Stomach smooth muscle (tissue), 2 donors: Measurements from ENCODE around the gene ABHD15.
A peak's percentile ranks its signal among the peaks of the same experiment; 100 is the strongest.

Experiments used
- H3K27ac ChIP-seq: one replicate; pipeline ENCODE4 v1.7.0; 2013; ENCODE audit warnings: mild to moderate bottlenecking, low read length, inconsistent platforms
- H3K27me3 ChIP-seq, 2 donors: one replicate each; pipeline ENCODE4 v1.7.0; 2013; ENCODE audit warnings: low read length in 2 of 2; ENCODE audit not compliant: insufficient read depth in 2 of 2, control insufficient read depth in 1 of 2
- H3K36me3 ChIP-seq, 2 donors: one replicate each; pipeline ENCODE4 v1.7.0; 2013; ENCODE audit warnings: low read length in 2 of 2; ENCODE audit not compliant: control insufficient read depth in 2 of 2, insufficient read depth in 2 of 2
- H3K4me1 ChIP-seq: one replicate; pipeline ENCODE4 v1.7.0; 2013; ENCODE audit warnings: low read length; ENCODE audit not compliant: control insufficient read depth, insufficient read depth
- H3K4me3 ChIP-seq, 2 donors: one replicate each; pipeline ENCODE4 v1.7.0; 2013; ENCODE audit warnings: low read length in 2 of 2
- H3K9ac ChIP-seq, 2 donors: one replicate each; pipeline ENCODE4 v1.7.0; 2013; ENCODE audit warnings: low read length in 2 of 2, mild to moderate bottlenecking in 1 of 2
- H3K9me3 ChIP-seq, 2 donors: one replicate each; pipeline ENCODE4 v1.7.0; 2013; ENCODE audit warnings: low read length in 2 of 2; ENCODE audit not compliant: control insufficient read depth in 2 of 2
- donor health status: healthy.
- donor health status: Pancreatic carcinoma.

ABHD15 gene

GRCh38 chr17:29587591-29587990 is 20.8 kb upstream of the ABHD15 start:
- peak overlapping the region; percentile 81 to 88 for H3K4me3 ChIP-seq

DNA sequence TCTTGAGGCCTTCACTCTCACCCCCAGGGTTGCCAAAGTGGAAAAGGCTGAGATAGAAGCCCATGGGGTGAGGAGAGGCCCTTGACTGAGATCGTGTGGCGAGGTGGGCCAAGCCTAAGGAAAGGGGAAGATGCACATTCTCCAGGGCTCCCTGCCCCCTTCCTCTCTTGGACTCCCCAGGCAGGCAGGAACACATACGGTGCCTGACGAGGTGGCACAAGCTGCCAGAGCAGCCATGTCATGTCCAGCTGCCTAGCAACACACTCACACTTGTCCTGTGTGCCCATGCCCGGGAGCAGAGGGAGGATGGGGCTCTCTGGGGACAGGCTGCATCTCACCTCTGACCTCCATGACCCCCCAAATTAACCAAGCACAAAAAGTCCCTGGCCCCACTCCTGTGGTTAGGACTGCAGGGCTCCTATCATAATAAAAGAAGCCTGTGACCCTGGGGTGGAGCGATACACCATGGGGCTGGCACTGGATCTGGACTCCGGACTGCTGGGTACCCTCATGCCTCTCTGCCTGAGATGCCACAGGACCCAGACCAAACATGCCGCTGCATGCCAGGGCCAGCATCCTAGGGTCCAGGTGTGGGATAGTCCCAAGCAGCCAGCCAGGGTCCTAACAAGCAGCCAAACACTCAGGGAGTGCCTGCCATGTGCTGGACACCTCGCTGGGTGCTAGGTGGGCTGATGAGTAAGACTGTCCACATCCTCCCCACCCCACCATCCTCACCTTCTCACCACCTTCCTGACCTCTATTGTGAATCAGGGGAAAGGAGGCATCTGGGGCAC is 20.0 kb upstream of the ABHD15 start:
- peaks cover 6 to 9% of the 10 kb centered on the region in 2 donors for H3K36me3 ChIP-seq
- peak overlapping the region; percentile 64 for H3K27ac ChIP-seq
- H3K4me3 ChIP-seq = peak overlapping the region in 1 of 2 donors; percentile 15
- H3K27me3 ChIP-seq = no peaks in the 10 kb centered on the region
- peak overlapping the region in 1 of 2 donors; percentile 31 for H3K9ac ChIP-seq
- H3K4me1 ChIP-seq = peaks cover 65% of the 10 kb centered on the region
- H3K9me3 ChIP-seq = no peaks in the 10 kb centered on the region

More at GRCh38 chr17:29587591-29587990, 20.8 kb upstream of the ABHD15 start:
- Histone ChIP-seq H3K27me3 (no peaks in the 10 kb centered on the region), H3K36me3 (peaks cover 0 to 4% of the 10 kb centered on the region in 2 donors), H3K27ac (peak overlapping the region; percentile 64), H3K9ac (peak overlapping the region; percentile 73 to 82), H3K4me1 (peaks cover 72% of the 10 kb centered on the region), H3K9me3 (no peaks in the 10 kb centered on the region)

- Histone ChIP-seq H3K27ac (peak overlapping the region; percentile 18), H3K4me3 (peak overlapping the region in 1 of 2 donors; percentile 40), H3K9ac (peak overlapping the region; percentile 13 to 34), H3K27me3 (no peaks in the 10 kb centered on the region), H3K9me3 (no peaks in the 10 kb centered on the region), H3K4me1 (peaks cover 52% of the 10 kb centered on the region), H3K36me3 (peaks cover 7 to 16% of the 10 kb centered on the region in 2 donors)
Measured at GRCh38 chr17:29585080-29585751, 18.4 kb upstream of the ABHD15 start.

DNA sequence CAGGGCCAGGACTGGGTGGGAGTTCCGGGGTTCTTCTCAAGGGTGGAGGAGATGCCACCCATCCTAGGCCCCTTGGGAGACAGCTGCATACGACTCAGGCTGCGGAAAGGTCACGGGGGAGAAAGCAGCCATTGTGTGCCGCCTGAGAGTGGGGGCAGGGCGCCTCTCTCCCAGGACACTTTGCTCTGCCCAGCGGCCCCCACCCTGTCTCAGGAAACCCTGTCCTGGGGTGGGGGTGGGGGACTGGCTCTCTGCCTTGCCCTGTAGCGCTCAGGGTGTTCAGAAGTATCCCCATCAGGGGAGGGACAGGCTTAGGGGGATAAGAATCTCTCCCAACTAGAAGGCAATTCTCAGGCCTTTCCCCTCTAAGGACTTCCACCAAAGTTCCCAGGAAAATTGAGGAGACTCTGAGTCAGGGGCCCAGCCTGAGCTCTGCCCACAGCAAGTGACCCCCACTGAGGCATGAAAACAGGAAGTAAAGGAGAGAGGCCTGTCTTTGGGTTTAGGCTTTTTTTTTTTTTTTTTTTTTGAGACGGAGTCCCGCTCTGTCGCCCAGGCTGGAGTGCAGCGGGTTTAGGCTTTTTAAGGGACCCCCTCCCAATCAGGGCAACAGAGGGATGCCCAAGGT is 17.7 kb upstream of the ABHD15 start:
- H3K4me3 ChIP-seq = no peak overlapping the region
- H3K9ac ChIP-seq = no peak overlapping the region
- peak overlapping the region; percentile 18 for H3K27ac ChIP-seq

GRCh38 chr17:29583324-29584248 is 16.7 kb upstream of the ABHD15 start:
- Histone ChIP-seq H3K4me1 (peaks cover 51% of the 10 kb centered on the region), H3K4me3 (no peak overlapping the region), H3K9me3 (no peaks in the 10 kb centered on the region), H3K9ac (no peak overlapping the region), H3K27me3 (no peaks in the 10 kb centered on the region), H3K27ac (no peak overlapping the region), H3K36me3 (peaks cover 7 to 26% of the 10 kb centered on the region in 2 donors)

More for the DNA sequence above, 17.7 kb upstream of the ABHD15 start:
- Histone ChIP-seq H3K4me1 (peaks cover 50% of the 10 kb centered on the region), H3K9me3 (no peaks in the 10 kb centered on the region), H3K36me3 (peaks cover 7 to 22% of the 10 kb centered on the region in 2 donors), H3K27me3 (no peaks in the 10 kb centered on the region)

DNA sequence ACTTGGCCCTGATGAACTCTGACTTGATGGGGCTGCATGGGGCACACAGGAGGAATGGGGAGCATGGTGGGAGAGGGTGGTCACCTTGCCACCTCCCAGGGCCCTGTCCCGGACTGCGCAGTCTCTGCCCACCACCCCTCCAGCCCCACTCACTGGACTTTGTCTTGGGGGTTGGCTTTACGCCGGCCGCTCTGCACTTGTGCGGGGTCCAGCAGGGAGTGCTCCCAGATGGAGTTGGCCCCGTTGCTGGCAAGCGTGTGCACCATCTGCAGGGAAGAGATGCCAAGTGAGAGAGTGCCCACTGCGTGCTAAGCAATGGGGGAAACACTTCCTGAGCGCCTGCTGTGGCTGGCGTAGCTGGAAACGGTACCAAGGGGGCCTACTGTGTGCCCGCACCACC is 15.9 kb upstream of the ABHD15 start:
- H3K36me3 ChIP-seq = peaks cover 7 to 30% of the 10 kb centered on the region in 2 donors

GRCh38 chr17:29582254-29582765 is 15.5 kb upstream of the ABHD15 start:
- Histone ChIP-seq H3K9me3 (no peaks in the 10 kb centered on the region), H3K4me1 (peaks cover 44% of the 10 kb centered on the region), H3K27ac (no peak overlapping the region), H3K36me3 (peaks cover 7 to 30% of the 10 kb centered on the region in 2 donors), H3K27me3 (no peaks in the 10 kb centered on the region), H3K4me3 (no peak overlapping the region), H3K9ac (no peak overlapping the region)

More for the DNA sequence above, 15.9 kb upstream of the ABHD15 start:
- Histone ChIP-seq H3K9me3 (no peaks in the 10 kb centered on the region), H3K27me3 (no peaks in the 10 kb centered on the region), H3K9ac (no peak overlapping the region), H3K4me1 (peaks cover 45% of the 10 kb centered on the region), H3K4me3 (no peak overlapping the region), H3K27ac (no peak overlapping the region)

- no peaks in the 10 kb centered on the region for H3K9me3 ChIP-seq
- no peak overlapping the region for H3K9ac ChIP-seq
- H3K4me1 ChIP-seq = peaks cover 39% of the 10 kb centered on the region
- no peak overlapping the region for H3K4me3 ChIP-seq
- peaks cover 7 to 36% of the 10 kb centered on the region in 2 donors for H3K36me3 ChIP-seq
- H3K27ac ChIP-seq = no peak overlapping the region
- H3K27me3 ChIP-seq = no peaks in the 10 kb centered on the region
Measured at GRCh38 chr17:29581583-29582253, 14.9 kb upstream of the ABHD15 start.

DNA sequence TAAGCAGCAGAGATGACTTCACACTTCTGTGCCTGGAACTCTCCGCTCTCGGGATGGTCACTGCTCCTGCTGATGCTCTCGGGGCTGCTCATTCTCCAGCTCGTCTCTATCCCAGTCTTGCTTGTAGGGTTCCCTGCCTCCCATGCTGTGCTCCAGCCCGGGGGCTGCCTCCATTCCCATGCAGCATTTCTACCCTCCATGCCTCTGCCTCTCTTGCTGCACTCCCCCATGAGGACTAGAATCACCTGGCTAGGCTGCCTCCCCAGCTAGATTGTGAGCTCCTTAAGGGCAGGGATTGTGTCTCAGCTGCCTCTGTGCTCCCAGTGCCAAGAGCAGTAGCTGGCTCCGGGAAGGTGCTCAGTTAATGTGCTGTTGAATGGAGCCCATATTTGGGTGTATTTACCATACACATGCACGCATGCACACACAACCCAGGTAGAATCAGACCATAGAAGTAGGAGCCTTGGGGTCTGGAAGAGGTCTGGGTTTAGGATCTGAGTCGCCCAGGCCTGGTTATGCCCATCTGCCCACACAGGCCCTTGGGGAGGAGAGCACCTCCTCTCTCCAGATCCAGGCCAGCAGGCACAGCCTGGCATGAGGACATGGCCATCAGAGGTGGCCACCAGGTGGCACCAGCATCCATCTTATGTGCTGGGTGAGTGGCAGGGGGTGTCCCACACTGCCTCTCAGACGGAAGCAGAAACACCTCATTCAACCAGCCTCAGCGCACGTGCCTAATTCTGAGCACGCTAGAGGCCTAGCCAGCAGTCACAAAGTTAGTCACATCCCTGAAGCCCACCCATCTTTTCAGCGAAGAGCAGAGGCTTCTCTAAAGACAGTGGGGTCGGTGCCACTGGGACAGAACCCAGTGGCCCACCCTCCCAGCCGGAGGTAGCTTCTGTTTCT is 13.3 kb upstream of the ABHD15 start:
- Histone ChIP-seq H3K4me3 (no peak overlapping the region), H3K27ac (no peak overlapping the region), H3K27me3 (no peaks in the 10 kb centered on the region), H3K36me3 (peaks cover 12 to 50% of the 10 kb centered on the region in 2 donors), H3K9ac (no peak overlapping the region), H3K9me3 (no peaks in the 10 kb centered on the region), H3K4me1 (peaks cover 32% of the 10 kb centered on the region)
